ENCODE data around the gene ALCAM. TPM values are rescaled to one million over a fixed set of nuclear protein-coding genes. Genes with fewer than 3 reads are reported as not detected.
A peak's percentile ranks its signal among the peaks of the same experiment; 100 is the strongest.

The ALCAM gene
- total and polyA plus RNA-seq, 2 donors (not counting 1 experiment from before 2014, with no cell fraction given): 168 to 188 TPM

GRCh38 chr3:105458518-105459215 is 92.0 kb downstream of the ALCAM start:
- H3K79me2 ChIP-seq (ENCODE audit: control insufficient read depth, insufficient read depth, low read length): peaks cover 22% of the 10 kb centered on the region
- DNase-seq (ENCODE audit: low read depth in 2 of 2): peak in 1 of 2 donors; percentile 91

GRCh38 chr3:105459566-105460290 is 93.0 kb downstream of the ALCAM start:
- TF ChIP-seq CTCF (conservative IDR thresholded peaks at IDR 0.05 in 1 of 2, IDR thresholded peaks at IDR 0.05 in 1 of 2; ENCODE audit: low read depth in 1 of 2, low read length in 2 of 2) (no peak), EZH2 (IDR thresholded peaks at IDR 0.05; ENCODE audit: low read length, missing control alignments) (no peak)
- Histone ChIP-seq H3K9ac (ENCODE audit: insufficient read depth, low read length) (no peak overlapping the region), H3K4me2 (ENCODE audit: extremely low read depth, insufficient read depth, low read length) (no peak overlapping the region), H2AFZ (ENCODE audit: low read length) (no peak overlapping the region), H3K27ac (ENCODE audit: insufficient read depth, low read length) (no peak overlapping the region), H3K9me3 (ENCODE audit: control insufficient read depth, insufficient read depth, low read depth, low read length) (no peaks in the 10 kb centered on the region), H3K4me3 (replicated peaks in 1 of 4; ENCODE audit: control extremely low read depth in 1 of 4, insufficient read depth in 1 of 4, low read depth in 3 of 4, low read length in 4 of 4) (no peak overlapping the region), H4K20me1 (ENCODE audit: control insufficient read depth, extremely low read depth, insufficient read depth, low read length) (no peaks in the 10 kb centered on the region), H3K79me2 (ENCODE audit: control insufficient read depth, insufficient read depth, low read length) (peaks cover 18% of the 10 kb centered on the region), H3K4me1 (ENCODE audit: control insufficient read depth, extremely low read depth, insufficient read depth, low read length) (peaks cover 7% of the 10 kb centered on the region), H3K27me3 (ENCODE audit: control insufficient read depth, insufficient read depth, low read length) (no peaks in the 10 kb centered on the region), H3K36me3 (ENCODE audit: control insufficient read depth, insufficient read depth, low read length) (no peaks in the 10 kb centered on the region)
- DNase-seq (ENCODE audit: low read depth in 2 of 2): peak; percentile 45 to 61

More at GRCh38 chr3:105458518-105459215, 92.0 kb downstream of the ALCAM start:
- Histone ChIP-seq H3K36me3 (ENCODE audit: control insufficient read depth, insufficient read depth, low read length) (no peaks in the 10 kb centered on the region), H3K4me2 (ENCODE audit: extremely low read depth, insufficient read depth, low read length) (no peak overlapping the region), H3K9ac (ENCODE audit: insufficient read depth, low read length) (no peak overlapping the region), H3K27ac (ENCODE audit: insufficient read depth, low read length) (no peak overlapping the region), H3K27me3 (ENCODE audit: control insufficient read depth, insufficient read depth, low read length) (no peaks in the 10 kb centered on the region), H3K4me1 (ENCODE audit: control insufficient read depth, extremely low read depth, insufficient read depth, low read length) (peaks cover 7% of the 10 kb centered on the region), H2AFZ (ENCODE audit: low read length) (no peak overlapping the region), H4K20me1 (ENCODE audit: control insufficient read depth, extremely low read depth, insufficient read depth, low read length) (no peaks in the 10 kb centered on the region), H3K9me3 (ENCODE audit: control insufficient read depth, insufficient read depth, low read depth, low read length) (no peaks in the 10 kb centered on the region), H3K4me3 (replicated peaks in 1 of 4; ENCODE audit: control extremely low read depth in 1 of 4, insufficient read depth in 1 of 4, low read depth in 3 of 4, low read length in 4 of 4) (no peak overlapping the region)
- TF ChIP-seq EZH2 (IDR thresholded peaks at IDR 0.05; ENCODE audit: low read length, missing control alignments): no peak
- TF ChIP-seq CTCF (conservative IDR thresholded peaks at IDR 0.05 in 1 of 2, IDR thresholded peaks at IDR 0.05 in 1 of 2; ENCODE audit: low read depth in 1 of 2, low read length in 2 of 2): no peak

GRCh38 chr3:105463620-105464019 is 96.9 kb downstream of the ALCAM start:
- DNase-seq (ENCODE audit: low read depth in 2 of 2): no peak
- no peaks in the 10 kb centered on the region for H3K9me3 ChIP-seq (ENCODE audit: control insufficient read depth, insufficient read depth, low read depth, low read length)
- H3K79me2 ChIP-seq (ENCODE audit: control insufficient read depth, insufficient read depth, low read length): peaks cover 31% of the 10 kb centered on the region
- H2AFZ ChIP-seq (ENCODE audit: low read length): no peak overlapping the region
- no peaks in the 10 kb centered on the region for H3K27me3 ChIP-seq (ENCODE audit: control insufficient read depth, insufficient read depth, low read length)
- H4K20me1 ChIP-seq (ENCODE audit: control insufficient read depth, extremely low read depth, insufficient read depth, low read length): no peaks in the 10 kb centered on the region
- no peak overlapping the region for H3K4me3 ChIP-seq (replicated peaks in 1 of 4; ENCODE audit: control extremely low read depth in 1 of 4, insufficient read depth in 1 of 4, low read depth in 3 of 4, low read length in 4 of 4)
- H3K4me2 ChIP-seq (ENCODE audit: extremely low read depth, insufficient read depth, low read length): no peak overlapping the region
- no peaks in the 10 kb centered on the region for H3K36me3 ChIP-seq (ENCODE audit: control insufficient read depth, insufficient read depth, low read length)
- peaks cover 7% of the 10 kb centered on the region for H3K4me1 ChIP-seq (ENCODE audit: control insufficient read depth, extremely low read depth, insufficient read depth, low read length)
- TF ChIP-seq CTCF (conservative IDR thresholded peaks at IDR 0.05 in 1 of 2, IDR thresholded peaks at IDR 0.05 in 1 of 2; ENCODE audit: low read depth in 1 of 2, low read length in 2 of 2) (no peak), EZH2 (IDR thresholded peaks at IDR 0.05; ENCODE audit: low read length, missing control alignments) (no peak)
- H3K27ac ChIP-seq (ENCODE audit: insufficient read depth, low read length): no peak overlapping the region
- no peak overlapping the region for H3K9ac ChIP-seq (ENCODE audit: insufficient read depth, low read length)
